Cardiac fibroblast (primary cell): ENCODE data around the gene SFXN3.

ENCODE experiments used
- DNase-seq, 2 donors: peaks; one replicate each; pipeline versions ENCODE4 v3.0.0 to v3.0.0-alpha.2; 2010; ENCODE audit warnings: low read depth in 2 of 2
- H3K4me3 ChIP-seq, 2 donors: replicated peaks in 1 of 2; 1 replicate in 1 of 2; 2 replicates in 1 of 2; pipeline ENCODE4 v1.5.1; 2011; ENCODE audit warnings: low read depth in 2 of 2, low read length in 2 of 2, mild to moderate bottlenecking in 2 of 2, moderate library complexity in 1 of 2
- CTCF ChIP-seq: IDR thresholded peaks from one replicate; pipeline ENCODE4 v1.5.1; 2011; ENCODE audit warnings: low read depth, mild to moderate bottlenecking, low read length, inconsistent platforms

The SFXN3 gene

GRCh38 chr10:101064415-101065030, 33.5 kb downstream of the SFXN3 start:
- no peak for DNase-seq
- no peak overlapping the region for H3K4me3 ChIP-seq
- TF ChIP-seq CTCF: no peak

GRCh38 chr10:101065481-101066145, 34.6 kb downstream of the SFXN3 start:
- peak in 1 of 2 donors; percentile 50 for DNase-seq
- peak overlapping the region; percentile 34 to 57 for H3K4me3 ChIP-seq
- TF ChIP-seq CTCF: no peak

GRCh38 chr10:101066146-101066895, 35.3 kb downstream of the SFXN3 start:
- TF ChIP-seq CTCF: peak; percentile 66

GRCh38 chr10:101066896-101067355, 35.9 kb downstream of the SFXN3 start:
- no peak for TF ChIP-seq CTCF
- DNase-seq: no peak
- H3K4me3 ChIP-seq: peak overlapping the region; percentile 57 to 59

More at GRCh38 chr10:101066146-101066895, 35.3 kb downstream of the SFXN3 start:
- H3K4me3 ChIP-seq: peak overlapping the region; percentile 34 to 57
- peak; percentile 63 to 70 for DNase-seq

- peak overlapping the region; percentile 57 to 59 for H3K4me3 ChIP-seq
- TF ChIP-seq CTCF: peak; percentile 82
- DNase-seq: peak; percentile 85 to 86
Measured at GRCh38 chr10:101067356-101068083, 36.5 kb downstream of the SFXN3 start.

- no peak overlapping the region for H3K4me3 ChIP-seq
- no peak for DNase-seq
- TF ChIP-seq CTCF: no peak
Measured at GRCh38 chr10:101069441-101069840, 38.4 kb downstream of the SFXN3 start.
